SJSA1 (cell line): ENCODE data around the gene HELLS. TPM values are rescaled to one million over a fixed set of nuclear protein-coding genes. Genes with fewer than 3 reads are reported as not detected.
"Not testable (repeated sequence)": the region's sequence is repeated elsewhere in the genome, so short reads cannot be mapped to it uniquely, and the experiment has no call there.

Experiments
- DNase-seq, 2 experiments: peaks; one replicate each; pipeline ENCODE4 v3.0.0-alpha.2; 2015 to 2020; ENCODE audit warnings: low spot score in 2 of 2, low read depth in 1 of 2
- H3K27ac ChIP-seq: fragments of 250-450 bp; sonication (Bioruptor Pico); 2 replicates; pipeline ENCODE4 v1.5.1; 2020; ENCODE audit warnings: mild to moderate bottlenecking, moderate library complexity
- H3K27me3 ChIP-seq: fragments of 250-450 bp; sonication (Bioruptor Pico); replicated peaks from 2 replicates; pipeline ENCODE4 v1.5.1; 2020; ENCODE audit warnings: mild to moderate bottlenecking, moderate library complexity
- H3K36me3 ChIP-seq: fragments of 250-450 bp; sonication (Bioruptor Pico); 2 replicates; pipeline ENCODE4 v1.5.1; 2020; ENCODE audit warnings: mild to moderate bottlenecking
- H3K4me1 ChIP-seq: fragments of 250-450 bp; sonication (Bioruptor Pico); replicated peaks from 2 replicates; pipeline ENCODE4 v1.6.1; 2021; ENCODE audit warnings: mild to moderate bottlenecking
- H3K4me3 ChIP-seq: fragments of 250-450 bp; sonication (Bioruptor Pico); 2 replicates; pipeline ENCODE4 v1.5.1; 2020; ENCODE audit warnings: mild to moderate bottlenecking
- H3K9me3 ChIP-seq: fragments of 250-450 bp; sonication (Bioruptor Pico); replicated peaks from 2 replicates; pipeline ENCODE4 v1.5.1; 2020; ENCODE audit warnings: mild to moderate bottlenecking
- total RNA-seq: library from RNA; depleted of rRNA; stranded (reverse); fragments of >200 nt; shearing (Covaris generic); gene quantifications from 2 replicates; pipeline ENCODE4 v1.2.3, GENCODE V29; 2014; rRNA removed

The HELLS gene
- total RNA-seq, result 150 and 162 TPM in 2 replicates

- peak; percentile 88 to 91 for DNase-seq
- Histone ChIP-seq H3K4me3 (peak within 1 kb of the TSS; percentile 91), H3K4me1 (peaks cover 12% of the 10 kb centered on the region)
Measured at GRCh38 chr10:94545391-94546048, at the start of gene HELLS. TSS of gene HELLS (plus strand) at chr10:94545788. CDS start at chr10:94545922, 134 bp downstream.

DNA sequence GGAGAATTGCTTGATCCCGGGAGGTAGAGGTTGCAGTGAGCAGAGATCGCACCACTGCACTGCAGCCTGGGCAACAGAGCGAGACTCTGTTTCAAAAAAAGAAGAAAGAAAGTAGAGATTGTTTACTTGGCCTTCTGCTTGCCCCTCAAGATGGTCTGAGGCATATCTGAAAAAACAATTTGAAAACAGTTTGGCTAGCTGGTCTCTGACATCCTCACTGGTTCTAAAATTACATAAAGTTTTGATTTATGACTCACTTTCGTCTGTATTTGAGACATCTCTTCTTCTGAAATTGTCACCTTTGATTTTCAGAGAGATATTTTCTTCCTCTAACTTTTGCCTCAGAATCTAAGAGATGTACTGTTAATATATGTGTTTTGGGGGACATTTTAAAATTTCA is 49.6 kb upstream of the HELLS start:
- Histone ChIP-seq H3K36me3 (no peaks in the 10 kb centered on the region), H3K27ac (no peak overlapping the region), H3K4me3 (no peak overlapping the region), H3K4me1 (no peaks in the 10 kb centered on the region), H3K9me3 (no peaks in the 10 kb centered on the region), H3K27me3 (no peaks in the 10 kb centered on the region)
- DNase-seq, result no peak

More at GRCh38 chr10:94545391-94546048, at the start of gene HELLS:
- Histone ChIP-seq H3K9me3 (no peaks in the 10 kb centered on the region), H3K36me3 (peaks cover 27% of the 10 kb centered on the region), H3K27me3 (no peaks in the 10 kb centered on the region), H3K27ac (peak within 1 kb of the TSS; percentile 85)

- Histone ChIP-seq H3K27me3 (no peaks in the 10 kb centered on the region), H3K36me3 (no peaks in the 10 kb centered on the region), H3K4me1 (no peaks in the 10 kb centered on the region), H3K9me3 (no peaks in the 10 kb centered on the region), H3K27ac (no peak overlapping the region), H3K4me3 (no peak overlapping the region)
- DNase-seq, result no peak
Measured at GRCh38 chr10:94496646-94497045, 48.9 kb upstream of the HELLS start.

DNA sequence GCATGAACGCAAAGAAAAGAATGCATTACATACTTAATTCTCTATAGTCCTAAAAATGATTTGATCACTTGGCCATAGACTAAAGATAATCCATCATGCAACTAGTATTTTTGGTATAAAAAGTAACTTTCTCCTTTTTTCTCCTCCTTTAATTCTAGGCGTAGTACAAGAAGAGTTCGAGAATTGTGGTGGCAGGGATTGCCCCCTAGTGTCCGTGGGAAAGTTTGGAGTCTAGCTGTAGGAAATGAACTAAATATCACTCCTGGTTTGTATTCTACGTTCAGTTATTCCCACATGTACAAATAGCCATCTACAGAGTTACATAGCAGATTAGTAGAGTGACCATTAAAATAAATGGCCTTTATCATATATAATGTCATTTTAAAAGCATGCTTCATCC is 45.5 kb upstream of the HELLS start:
- Histone ChIP-seq H3K9me3 (no peaks in the 10 kb centered on the region), H3K36me3 (no peaks in the 10 kb centered on the region), H3K27me3 (no peaks in the 10 kb centered on the region), H3K27ac (no peak overlapping the region), H3K4me1 (no peaks in the 10 kb centered on the region), H3K4me3 (no peak overlapping the region)
- DNase-seq, result no peak

- Histone ChIP-seq H3K27ac (no peak overlapping the region), H3K4me3 (no peak overlapping the region), H3K9me3 (no peaks in the 10 kb centered on the region)
Measured at GRCh38 chr10:94521276-94522250, 24.0 kb upstream of the HELLS start.

GRCh38 chr10:94524146-94524545 is 21.4 kb upstream of the HELLS start:
- Histone ChIP-seq H3K27me3 (no peaks in the 10 kb centered on the region), H3K27ac (no peak overlapping the region), H3K9me3 (no peaks in the 10 kb centered on the region), H3K4me1 (no peaks in the 10 kb centered on the region), H3K36me3 (peaks cover 4% of the 10 kb centered on the region; the same call in 1 of the 2 replicates), H3K4me3 (no peak overlapping the region)
- DNase-seq, result peak in 1 of 2 experiments; percentile 15

More at GRCh38 chr10:94521276-94522250, 24.0 kb upstream of the HELLS start:
- no peak for DNase-seq
- no peaks in the 10 kb centered on the region for H3K4me1 ChIP-seq
- no peaks in the 10 kb centered on the region; the same call in 1 of the 2 replicates for H3K36me3 ChIP-seq
- no peaks in the 10 kb centered on the region for H3K27me3 ChIP-seq

DNA sequence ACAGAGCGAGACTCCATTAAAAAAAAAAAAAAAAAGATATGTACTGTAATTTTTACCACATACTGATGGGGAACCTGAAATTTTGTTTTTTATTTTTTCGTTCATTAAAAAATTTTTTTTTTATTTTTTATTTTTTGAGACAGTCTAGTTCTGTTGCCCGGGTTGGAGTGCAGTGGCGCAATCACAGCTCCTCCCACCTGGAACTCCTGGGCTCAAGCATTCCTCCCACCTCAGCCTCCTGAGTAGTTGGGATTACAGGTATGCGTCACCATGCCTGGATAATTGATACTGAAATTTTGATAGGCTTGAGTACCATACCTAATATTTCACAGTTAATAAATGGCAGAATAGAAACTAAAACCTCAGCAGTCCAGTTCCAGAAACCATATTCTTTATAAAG is 20.9 kb upstream of the HELLS start:
- H3K27ac ChIP-seq, result no peak overlapping the region
- no peaks in the 10 kb centered on the region for H3K9me3 ChIP-seq
- no peaks in the 10 kb centered on the region for H3K4me1 ChIP-seq
- H3K36me3 ChIP-seq, result peaks cover 4% of the 10 kb centered on the region; the same call in 1 of the 2 replicates
- no peak overlapping the region for H3K4me3 ChIP-seq
- no peak for DNase-seq
- H3K27me3 ChIP-seq, result no peaks in the 10 kb centered on the region

DNA sequence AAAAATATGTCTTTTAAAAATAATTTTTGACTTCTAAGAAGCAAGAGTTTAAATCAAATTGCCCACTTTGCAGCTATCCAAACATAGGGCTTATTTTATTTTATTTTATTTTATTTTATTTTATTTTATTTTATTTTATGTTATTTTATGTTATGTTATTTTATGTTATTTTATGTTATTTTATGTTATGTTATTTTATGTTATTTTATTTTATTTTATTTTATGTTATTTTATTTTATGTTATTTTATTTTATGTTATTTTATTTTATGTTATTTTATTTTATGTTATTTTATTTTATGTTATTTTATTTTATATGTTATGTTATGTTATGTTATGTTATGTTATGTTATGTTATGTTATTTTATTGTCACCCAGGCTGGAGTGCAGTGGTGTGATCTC is 14.0 kb upstream of the HELLS start:
- not testable (repeated sequence) for DNase-seq, H3K9me3 ChIP-seq, H3K4me3 ChIP-seq, H3K27ac ChIP-seq, H3K36me3 ChIP-seq, H3K4me1 ChIP-seq, H3K27me3 ChIP-seq

GRCh38 chr10:94533027-94533426 is 12.6 kb upstream of the HELLS start:
- H3K27ac ChIP-seq, result no peak overlapping the region
- no peaks in the 10 kb centered on the region for H3K4me1 ChIP-seq
- no peak overlapping the region for H3K4me3 ChIP-seq
- no peaks in the 10 kb centered on the region for H3K9me3 ChIP-seq
- DNase-seq, result no peak
- no peaks in the 10 kb centered on the region for H3K27me3 ChIP-seq
- peaks cover 6% of the 10 kb centered on the region; the same call in 1 of the 2 replicates for H3K36me3 ChIP-seq

- not testable (repeated sequence) for H3K4me1 ChIP-seq, H3K4me3 ChIP-seq, H3K27ac ChIP-seq, DNase-seq, H3K36me3 ChIP-seq, H3K27me3 ChIP-seq, H3K9me3 ChIP-seq
Measured at GRCh38 chr10:94542282-94542681, 3.3 kb upstream of the HELLS start.

GRCh38 chr10:94546049-94546900 is 687 bp downstream of the HELLS start:
- Histone ChIP-seq H3K27me3 (no peaks in the 10 kb centered on the region), H3K9me3 (no peaks in the 10 kb centered on the region), H3K36me3 (peaks cover 29% of the 10 kb centered on the region), H3K4me1 (peaks cover 12% of the 10 kb centered on the region), H3K27ac (peak overlapping the region; percentile 85), H3K4me3 (peak overlapping the region; percentile 91)
- DNase-seq, result no peak

DNA sequence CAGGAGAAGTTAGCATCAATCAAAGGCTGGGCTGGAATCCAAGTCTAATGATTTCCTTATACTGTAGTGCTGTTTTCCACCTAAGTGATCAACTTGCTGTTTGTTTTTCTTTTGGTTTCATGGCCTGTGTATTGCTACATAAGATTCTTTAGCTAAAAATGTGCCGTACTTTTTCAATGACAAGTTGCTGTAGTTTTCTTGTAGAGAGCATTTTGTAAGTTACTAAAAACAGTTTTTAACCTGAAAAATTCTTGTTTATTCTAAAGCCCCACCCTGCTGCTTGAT is 1.3 kb downstream of the HELLS start:
- DNase-seq, result peak in 1 of 2 experiments; percentile 24
- Histone ChIP-seq H3K9me3 (no peaks in the 10 kb centered on the region), H3K4me1 (peaks cover 12% of the 10 kb centered on the region), H3K36me3 (peaks cover 29% of the 10 kb centered on the region), H3K4me3 (peak overlapping the region; percentile 91), H3K27ac (no peak overlapping the region), H3K27me3 (no peaks in the 10 kb centered on the region)

GRCh38 chr10:94549221-94549620 is 3.6 kb downstream of the HELLS start:
- Histone ChIP-seq H3K4me3 (no peak overlapping the region), H3K4me1 (peaks cover 8% of the 10 kb centered on the region), H3K27ac (no peak overlapping the region), H3K36me3 (peaks cover 51% of the 10 kb centered on the region), H3K9me3 (no peaks in the 10 kb centered on the region), H3K27me3 (no peaks in the 10 kb centered on the region)
- DNase-seq, result no peak
